Measurements from ENCODE around the gene LRRC8B. TPM values are rescaled to one million over a fixed set of nuclear protein-coding genes. Genes with fewer than 3 reads are reported as not detected.

The LRRC8B gene
- total and polyA plus RNA-seq, 9 of the 15 experiments (the other 6 are each of a cell fraction or from before 2014, with no cell fraction given): 4.3 to 43.7 (median 14.4) TPM

DNA sequence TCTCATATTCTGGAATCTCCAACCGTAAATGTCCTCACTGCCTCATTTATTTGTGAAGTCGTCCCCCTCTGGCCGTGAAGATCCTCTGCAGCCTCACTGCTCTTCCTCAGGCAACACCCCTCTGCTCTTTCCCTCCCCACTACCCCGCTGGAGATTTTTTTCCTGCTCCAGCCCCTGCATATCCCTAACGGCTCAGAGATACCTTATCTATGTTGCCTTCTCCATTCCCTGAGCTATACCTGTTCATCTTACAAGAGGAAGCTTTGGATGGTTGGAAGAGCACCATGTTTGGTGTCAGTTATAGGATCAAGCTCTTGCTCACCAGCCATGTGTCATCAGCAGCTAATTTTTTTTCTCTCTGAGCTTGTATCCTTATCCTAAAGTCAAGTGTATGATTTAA is 26.4 kb downstream of the LRRC8B start (continued):
- TF ChIP-seq, protein P1, sequence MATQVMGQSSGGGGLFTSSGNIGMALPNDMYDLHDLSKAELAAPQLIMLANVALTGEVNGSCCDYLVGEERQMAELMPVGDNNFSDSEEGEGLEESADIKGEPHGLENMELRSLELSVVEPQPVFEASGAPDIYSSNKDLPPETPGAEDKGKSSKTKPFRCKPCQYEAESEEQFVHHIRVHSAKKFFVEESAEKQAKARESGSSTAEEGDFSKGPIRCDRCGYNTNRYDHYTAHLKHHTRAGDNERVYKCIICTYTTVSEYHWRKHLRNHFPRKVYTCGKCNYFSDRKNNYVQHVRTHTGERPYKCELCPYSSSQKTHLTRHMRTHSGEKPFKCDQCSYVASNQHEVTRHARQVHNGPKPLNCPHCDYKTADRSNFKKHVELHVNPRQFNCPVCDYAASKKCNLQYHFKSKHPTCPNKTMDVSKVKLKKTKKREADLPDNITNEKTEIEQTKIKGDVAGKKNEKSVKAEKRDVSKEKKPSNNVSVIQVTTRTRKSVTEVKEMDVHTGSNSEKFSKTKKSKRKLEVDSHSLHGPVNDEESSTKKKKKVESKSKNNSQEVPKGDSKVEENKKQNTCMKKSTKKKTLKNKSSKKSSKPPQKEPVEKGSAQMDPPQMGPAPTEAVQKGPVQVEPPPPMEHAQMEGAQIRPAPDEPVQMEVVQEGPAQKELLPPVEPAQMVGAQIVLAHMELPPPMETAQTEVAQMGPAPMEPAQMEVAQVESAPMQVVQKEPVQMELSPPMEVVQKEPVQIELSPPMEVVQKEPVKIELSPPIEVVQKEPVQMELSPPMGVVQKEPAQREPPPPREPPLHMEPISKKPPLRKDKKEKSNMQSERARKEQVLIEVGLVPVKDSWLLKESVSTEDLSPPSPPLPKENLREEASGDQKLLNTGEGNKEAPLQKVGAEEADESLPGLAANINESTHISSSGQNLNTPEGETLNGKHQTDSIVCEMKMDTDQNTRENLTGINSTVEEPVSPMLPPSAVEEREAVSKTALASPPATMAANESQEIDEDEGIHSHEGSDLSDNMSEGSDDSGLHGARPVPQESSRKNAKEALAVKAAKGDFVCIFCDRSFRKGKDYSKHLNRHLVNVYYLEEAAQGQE (IDR thresholded peaks at IDR 0.05; ENCODE audit: borderline replicate concordance): peak; percentile 57; the same call in 1 of the 2 replicates
- TF ChIP-seq, protein P1 (CRISPR knock-in tag; IDR thresholded peaks at IDR 0.05; ENCODE audit: low read depth): no peak
- TF ChIP-seq KLF6 (CRISPR knock-in tag; IDR thresholded peaks at IDR 0.05; ENCODE audit: borderline replicate concordance) (no peak), CCAR2 (IDR thresholded peaks at IDR 0.05; ENCODE audit: low read depth, low read length) (no peak), ADNP (tag; IDR thresholded peaks at IDR 0.05) (no peak), BACH1 (tag; IDR thresholded peaks at IDR 0.05) (peak; percentile 54; the same call in 1 of the 2 replicates), NBN (IDR thresholded peaks at IDR 0.05; ENCODE audit: low read depth) (peak; percentile 58; the same call in 1 of the 2 replicates), ZNF408 (CRISPR knock-in tag; IDR thresholded peaks at IDR 0.05; ENCODE audit: low read depth) (no peak), STAT5B (CRISPR knock-in tag; IDR thresholded peaks at IDR 0.05) (no peak), SMARCC2 (IDR thresholded peaks at IDR 0.05; ENCODE audit: low read depth) (0 out of 2 replicates have a peak, but pooled peaks have one; percentile 29), RBFOX2 (IDR thresholded peaks at IDR 0.05; ENCODE audit: low read depth, low read length) (no peak)
- TF ChIP-seq, protein P2, sequence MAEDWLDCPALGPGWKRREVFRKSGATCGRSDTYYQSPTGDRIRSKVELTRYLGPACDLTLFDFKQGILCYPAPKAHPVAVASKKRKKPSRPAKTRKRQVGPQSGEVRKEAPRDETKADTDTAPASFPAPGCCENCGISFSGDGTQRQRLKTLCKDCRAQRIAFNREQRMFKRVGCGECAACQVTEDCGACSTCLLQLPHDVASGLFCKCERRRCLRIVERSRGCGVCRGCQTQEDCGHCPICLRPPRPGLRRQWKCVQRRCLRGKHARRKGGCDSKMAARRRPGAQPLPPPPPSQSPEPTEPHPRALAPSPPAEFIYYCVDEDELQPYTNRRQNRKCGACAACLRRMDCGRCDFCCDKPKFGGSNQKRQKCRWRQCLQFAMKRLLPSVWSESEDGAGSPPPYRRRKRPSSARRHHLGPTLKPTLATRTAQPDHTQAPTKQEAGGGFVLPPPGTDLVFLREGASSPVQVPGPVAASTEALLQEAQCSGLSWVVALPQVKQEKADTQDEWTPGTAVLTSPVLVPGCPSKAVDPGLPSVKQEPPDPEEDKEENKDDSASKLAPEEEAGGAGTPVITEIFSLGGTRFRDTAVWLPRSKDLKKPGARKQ (CRISPR knock-in tag; IDR thresholded peaks at IDR 0.05): no peak
